ENCODE measurements around the gene FRMPD2.

DNA sequence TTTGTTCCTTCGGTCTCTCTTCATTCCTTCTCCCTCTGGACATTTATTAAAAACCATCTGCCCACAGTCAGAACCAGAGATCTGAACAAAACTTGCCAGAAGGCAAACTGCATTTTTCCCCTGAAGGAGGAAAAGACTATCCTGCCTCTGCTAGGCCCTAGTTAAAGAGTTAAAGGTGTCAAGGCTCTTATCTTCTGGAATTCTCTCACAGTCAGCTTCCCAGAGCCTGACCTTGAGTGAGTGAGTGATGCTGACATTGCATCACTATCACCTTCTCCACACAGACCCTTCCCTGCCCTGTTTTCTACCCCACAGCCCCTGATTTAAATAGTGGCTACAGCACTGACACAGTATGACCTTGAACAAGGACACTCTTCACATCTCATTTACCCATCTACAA, 16.4 kb downstream of the FRMPD2 start:
- no peak for TF ChIP-seq SMC3 (conservative IDR thresholded peaks at IDR 0.05; ENCODE audit: poor library complexity)
- TF ChIP-seq, protein P1, sequence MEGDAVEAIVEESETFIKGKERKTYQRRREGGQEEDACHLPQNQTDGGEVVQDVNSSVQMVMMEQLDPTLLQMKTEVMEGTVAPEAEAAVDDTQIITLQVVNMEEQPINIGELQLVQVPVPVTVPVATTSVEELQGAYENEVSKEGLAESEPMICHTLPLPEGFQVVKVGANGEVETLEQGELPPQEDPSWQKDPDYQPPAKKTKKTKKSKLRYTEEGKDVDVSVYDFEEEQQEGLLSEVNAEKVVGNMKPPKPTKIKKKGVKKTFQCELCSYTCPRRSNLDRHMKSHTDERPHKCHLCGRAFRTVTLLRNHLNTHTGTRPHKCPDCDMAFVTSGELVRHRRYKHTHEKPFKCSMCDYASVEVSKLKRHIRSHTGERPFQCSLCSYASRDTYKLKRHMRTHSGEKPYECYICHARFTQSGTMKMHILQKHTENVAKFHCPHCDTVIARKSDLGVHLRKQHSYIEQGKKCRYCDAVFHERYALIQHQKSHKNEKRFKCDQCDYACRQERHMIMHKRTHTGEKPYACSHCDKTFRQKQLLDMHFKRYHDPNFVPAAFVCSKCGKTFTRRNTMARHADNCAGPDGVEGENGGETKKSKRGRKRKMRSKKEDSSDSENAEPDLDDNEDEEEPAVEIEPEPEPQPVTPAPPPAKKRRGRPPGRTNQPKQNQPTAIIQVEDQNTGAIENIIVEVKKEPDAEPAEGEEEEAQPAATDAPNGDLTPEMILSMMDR (IDR thresholded peaks at IDR 0.05; ENCODE audit: poor library complexity, severe bottlenecking): no peak
- TF ChIP-seq, protein P2, sequence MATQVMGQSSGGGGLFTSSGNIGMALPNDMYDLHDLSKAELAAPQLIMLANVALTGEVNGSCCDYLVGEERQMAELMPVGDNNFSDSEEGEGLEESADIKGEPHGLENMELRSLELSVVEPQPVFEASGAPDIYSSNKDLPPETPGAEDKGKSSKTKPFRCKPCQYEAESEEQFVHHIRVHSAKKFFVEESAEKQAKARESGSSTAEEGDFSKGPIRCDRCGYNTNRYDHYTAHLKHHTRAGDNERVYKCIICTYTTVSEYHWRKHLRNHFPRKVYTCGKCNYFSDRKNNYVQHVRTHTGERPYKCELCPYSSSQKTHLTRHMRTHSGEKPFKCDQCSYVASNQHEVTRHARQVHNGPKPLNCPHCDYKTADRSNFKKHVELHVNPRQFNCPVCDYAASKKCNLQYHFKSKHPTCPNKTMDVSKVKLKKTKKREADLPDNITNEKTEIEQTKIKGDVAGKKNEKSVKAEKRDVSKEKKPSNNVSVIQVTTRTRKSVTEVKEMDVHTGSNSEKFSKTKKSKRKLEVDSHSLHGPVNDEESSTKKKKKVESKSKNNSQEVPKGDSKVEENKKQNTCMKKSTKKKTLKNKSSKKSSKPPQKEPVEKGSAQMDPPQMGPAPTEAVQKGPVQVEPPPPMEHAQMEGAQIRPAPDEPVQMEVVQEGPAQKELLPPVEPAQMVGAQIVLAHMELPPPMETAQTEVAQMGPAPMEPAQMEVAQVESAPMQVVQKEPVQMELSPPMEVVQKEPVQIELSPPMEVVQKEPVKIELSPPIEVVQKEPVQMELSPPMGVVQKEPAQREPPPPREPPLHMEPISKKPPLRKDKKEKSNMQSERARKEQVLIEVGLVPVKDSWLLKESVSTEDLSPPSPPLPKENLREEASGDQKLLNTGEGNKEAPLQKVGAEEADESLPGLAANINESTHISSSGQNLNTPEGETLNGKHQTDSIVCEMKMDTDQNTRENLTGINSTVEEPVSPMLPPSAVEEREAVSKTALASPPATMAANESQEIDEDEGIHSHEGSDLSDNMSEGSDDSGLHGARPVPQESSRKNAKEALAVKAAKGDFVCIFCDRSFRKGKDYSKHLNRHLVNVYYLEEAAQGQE (IDR thresholded peaks at IDR 0.05; ENCODE audit: borderline replicate concordance): no peak
- no peak for TF ChIP-seq EZH2 (IDR thresholded peaks at IDR 0.05; ENCODE audit: borderline replicate concordance, insufficient read depth, low read length, poor library complexity, severe bottlenecking)
